ENCODE data around the gene OR2T1.
"Not testable (repeated sequence)": the region's sequence is repeated elsewhere in the genome, so short reads cannot be mapped to it uniquely, and the experiment has no call there.

OR2T1 gene

DNA sequence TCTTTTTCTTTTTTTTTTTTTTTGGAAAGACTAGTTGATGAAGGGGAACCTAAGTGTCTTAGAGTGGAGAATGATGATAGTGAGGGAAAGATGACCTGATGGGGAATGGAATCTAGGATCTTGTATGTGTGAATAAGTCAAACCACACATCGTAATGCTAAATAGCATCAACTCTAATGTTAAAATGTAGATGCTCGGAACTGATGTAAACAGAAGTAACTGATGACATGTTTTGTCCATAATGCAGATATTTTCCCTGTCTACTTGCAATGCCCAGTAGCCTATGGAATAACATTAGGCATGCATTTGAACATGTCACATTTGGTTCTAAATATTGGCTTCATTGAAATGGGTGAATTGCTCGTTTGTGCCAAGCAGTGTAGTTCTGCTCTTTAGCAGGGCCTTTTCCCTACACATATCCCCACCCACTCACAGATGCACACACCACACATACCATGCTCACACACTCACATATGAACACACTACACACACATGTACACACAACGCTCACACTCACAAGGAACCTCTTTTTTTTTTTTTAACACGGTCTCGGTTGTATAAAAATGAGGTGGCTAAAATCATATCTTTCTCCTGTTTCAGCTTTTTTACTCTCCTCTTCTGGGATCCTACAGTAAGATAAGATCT lies 47.1 kb downstream of the OR2T1 start:
- not testable (repeated sequence) for H3K27ac Mint-ChIP-seq; H3K4me1 Mint-ChIP-seq (ENCODE audit: low read depth); DNase-seq; H3K36me3 Mint-ChIP-seq (ENCODE audit: low read depth); H3K4me3 Mint-ChIP-seq; H3K27me3 Mint-ChIP-seq; H3K9me3 Mint-ChIP-seq

DNA sequence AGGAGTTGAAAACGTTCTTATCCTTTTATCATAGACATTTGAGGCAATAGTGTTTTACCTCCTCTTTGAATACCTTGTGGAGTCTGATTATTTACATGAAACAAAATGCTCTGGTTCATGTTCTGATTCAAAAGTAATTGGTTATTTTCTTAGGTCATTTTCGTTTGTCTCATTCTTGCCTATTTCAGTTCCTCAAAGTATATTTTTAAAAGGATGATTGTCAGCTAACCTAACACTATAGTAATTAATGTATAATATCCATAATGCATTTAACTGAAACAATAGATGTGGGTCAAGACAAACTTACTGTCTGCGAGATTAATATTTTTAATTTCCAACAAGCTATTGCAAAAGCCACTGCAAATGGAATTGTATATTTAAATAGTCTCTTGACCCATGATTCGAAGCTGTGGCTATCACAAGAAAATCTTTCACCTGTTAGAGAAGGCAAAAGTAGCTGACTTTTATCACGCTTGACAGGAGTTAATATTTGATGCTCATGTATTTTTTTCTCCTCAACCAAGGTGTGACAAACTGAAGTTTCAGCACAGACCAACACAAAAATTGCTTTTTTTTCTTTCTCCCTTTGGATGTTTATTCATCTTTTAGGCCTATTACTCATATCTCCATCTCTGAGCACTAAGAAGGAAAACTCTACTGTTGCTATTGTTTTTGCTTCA lies 47.8 kb downstream of the OR2T1 start:
- H3K27me3 Mint-ChIP-seq; H3K4me1 Mint-ChIP-seq (ENCODE audit: low read depth); H3K9me3 Mint-ChIP-seq; H3K27ac Mint-ChIP-seq; DNase-seq; H3K4me3 Mint-ChIP-seq; H3K36me3 Mint-ChIP-seq (ENCODE audit: low read depth): not testable (repeated sequence)

- not testable (repeated sequence) for H3K9me3 Mint-ChIP-seq; H3K27me3 Mint-ChIP-seq; H3K4me3 Mint-ChIP-seq; H3K27ac Mint-ChIP-seq; DNase-seq; H3K36me3 Mint-ChIP-seq (ENCODE audit: low read depth); H3K4me1 Mint-ChIP-seq (ENCODE audit: low read depth)
Observed at GRCh38 chr1:248453619-248454018, 50.8 kb downstream of the OR2T1 start.

DNA sequence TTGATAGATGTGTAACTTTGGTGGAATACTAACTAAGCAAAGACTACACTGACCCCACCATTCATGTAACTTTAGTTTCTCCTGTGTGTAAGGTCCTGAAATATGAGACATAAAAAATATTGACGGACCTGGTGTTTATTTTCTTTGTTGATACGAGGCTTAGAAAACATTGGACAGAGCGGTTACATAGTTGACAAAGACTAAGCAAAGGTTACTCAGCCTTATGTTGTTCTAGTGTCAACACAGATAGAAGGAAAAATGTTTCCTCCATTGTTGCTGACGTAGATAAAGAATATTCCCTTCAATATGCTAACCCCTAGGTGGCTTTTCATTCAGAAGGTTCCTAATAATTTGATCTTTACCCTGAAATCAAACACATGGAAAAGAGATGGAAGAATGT lies 52.2 kb downstream of the OR2T1 start:
- not testable (repeated sequence) for H3K27ac Mint-ChIP-seq; H3K4me3 Mint-ChIP-seq; DNase-seq; H3K36me3 Mint-ChIP-seq (ENCODE audit: low read depth); H3K27me3 Mint-ChIP-seq; H3K9me3 Mint-ChIP-seq; H3K4me1 Mint-ChIP-seq (ENCODE audit: low read depth)

DNA sequence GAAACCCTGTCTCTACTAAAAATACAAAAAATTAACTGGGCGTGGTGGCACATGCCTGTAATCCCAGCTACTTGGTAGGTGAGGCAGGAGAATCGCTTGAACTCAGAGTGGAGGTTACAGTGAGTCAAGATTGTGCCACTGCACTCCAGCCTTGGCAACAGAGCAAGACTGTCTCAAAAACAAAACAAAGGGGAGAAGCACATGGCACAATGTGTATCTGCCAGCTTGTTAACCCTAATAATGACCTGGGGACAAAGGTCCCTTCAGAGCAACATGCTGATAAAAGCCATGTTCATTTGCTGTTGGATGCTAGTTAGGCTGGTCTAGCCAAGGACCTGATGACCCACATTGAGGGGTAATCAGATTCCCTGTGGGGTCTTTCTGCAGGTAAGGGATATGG lies 53.8 kb downstream of the OR2T1 start:
- H3K27me3 Mint-ChIP-seq; H3K4me1 Mint-ChIP-seq (ENCODE audit: low read depth); H3K36me3 Mint-ChIP-seq (ENCODE audit: low read depth); DNase-seq; H3K9me3 Mint-ChIP-seq; H3K4me3 Mint-ChIP-seq; H3K27ac Mint-ChIP-seq: not testable (repeated sequence)
